Measurements from ENCODE around the gene TRPV3. TPM values are rescaled to one million over a fixed set of nuclear protein-coding genes. Genes with fewer than 3 reads are reported as not detected.

Gene TRPV3
- total RNA-seq, 1 experiment from 2014 or later: 4.4 TPM

GRCh38 chr17:3475251-3475685 lies 82.3 kb downstream of the TRPV3 start:
- peak overlapping the region; percentile 43 for H3K27ac Mint-ChIP-seq (ENCODE audit: low read depth, unreplicated experiment)
- intact Hi-C loops (cut with micrococcal nuclease): loop anchor here (2.0 kb wide), 1 partner anchor 162 kb away; the partner anchor contains the start of genes CTNS and SHPK
- BruUV-seq (replicated peaks): no TSS peak

DNA sequence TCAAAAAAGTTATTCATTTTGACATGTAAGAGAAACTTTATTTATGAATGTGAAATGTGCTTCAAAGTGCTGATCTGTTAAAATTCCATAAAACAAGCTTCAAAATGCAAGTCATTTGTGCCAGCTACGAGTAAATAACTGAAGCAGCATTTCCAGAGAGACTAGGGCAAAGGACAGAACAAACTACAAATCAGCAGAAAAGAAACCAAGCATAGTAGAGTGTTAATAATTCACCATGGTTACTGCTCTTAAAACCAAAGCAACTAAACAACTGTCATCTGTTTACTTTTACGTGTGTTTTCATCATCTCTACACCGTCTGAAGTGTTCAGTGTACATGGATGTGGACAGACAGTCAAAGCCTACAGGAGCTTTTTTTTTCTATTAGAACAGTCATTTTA lies 83.4 kb downstream of the TRPV3 start:
- ChIA-PET CTCF (no interaction called here), POLR2A (no interaction called here)
- no TSS peak for BruUV-seq (replicated peaks)
- H3K9me3 Mint-ChIP-seq (ENCODE audit: unreplicated experiment): no peaks in the 10 kb centered on the region
- no peak for TF ChIP-seq CTCF (IDR thresholded peaks at IDR 0.05; ENCODE audit: unreplicated experiment)
- no peaks in the 10 kb centered on the region for H3K36me3 Mint-ChIP-seq (ENCODE audit: insufficient read depth, unreplicated experiment)
- no peak for DNase-seq (ENCODE audit: unreplicated experiment)
- H3K4me1 Mint-ChIP-seq (ENCODE audit: insufficient read depth, unreplicated experiment): peaks cover 14% of the 10 kb centered on the region
- intact Hi-C loops (cut with micrococcal nuclease): loop anchor here (2.0 kb wide), 1 partner anchor 163 kb away; the partner anchor contains the start of genes CTNS and SHPK
- peaks cover 3% of the 10 kb centered on the region for H3K27me3 Mint-ChIP-seq (ENCODE audit: insufficient read depth, unreplicated experiment)
- no peak overlapping the region for H3K4me3 Mint-ChIP-seq (ENCODE audit: unreplicated experiment)
- H3K27ac Mint-ChIP-seq (ENCODE audit: low read depth, unreplicated experiment): no peak overlapping the region

More at GRCh38 chr17:3475251-3475685, 82.3 kb downstream of the TRPV3 start:
- ChIA-PET CTCF (interaction anchor here (2.1 kb wide), 1 partner anchor 172 kb away, joined by 15 read pairs; no protein-coding TSS in a partner anchor), POLR2A (interaction anchor here (1.0 to 1.8 kb wide), 3 partner anchors 12 to 192 kb away, joined by 3 to 8 read pairs (median 4); no protein-coding TSS in a partner anchor)
- no peaks in the 10 kb centered on the region for H3K9me3 Mint-ChIP-seq (ENCODE audit: unreplicated experiment)
- peaks cover 11% of the 10 kb centered on the region for H3K27me3 Mint-ChIP-seq (ENCODE audit: insufficient read depth, unreplicated experiment)
- no peak for TF ChIP-seq CTCF (IDR thresholded peaks at IDR 0.05; ENCODE audit: unreplicated experiment)
- H3K4me3 Mint-ChIP-seq (ENCODE audit: unreplicated experiment): peak overlapping the region; percentile 71
- H3K36me3 Mint-ChIP-seq (ENCODE audit: insufficient read depth, unreplicated experiment): no peaks in the 10 kb centered on the region
- DNase-seq (ENCODE audit: unreplicated experiment): no peak
- peaks cover 14% of the 10 kb centered on the region for H3K4me1 Mint-ChIP-seq (ENCODE audit: insufficient read depth, unreplicated experiment)

DNA sequence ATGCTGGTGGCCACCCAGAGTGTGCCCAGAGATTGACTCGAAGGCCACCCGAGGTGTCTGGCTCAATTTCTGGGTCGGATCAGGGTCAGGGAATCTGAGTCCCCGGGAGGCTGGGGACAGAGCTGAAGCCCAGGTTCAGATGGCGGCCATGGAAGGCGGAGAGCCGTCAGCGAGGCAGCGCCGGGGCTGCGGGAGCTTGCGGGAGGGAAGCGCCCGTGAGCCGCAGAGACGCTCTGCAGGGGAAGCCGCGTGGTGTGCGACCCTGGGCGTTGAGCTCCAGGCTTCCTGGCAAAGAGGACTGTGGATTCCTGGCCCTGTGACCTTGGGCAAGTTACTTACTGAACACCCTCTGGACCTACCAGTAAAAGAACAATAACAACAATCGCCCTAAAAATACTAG lies 85.5 kb downstream of the TRPV3 start:
- Mint-ChIP-seq H3K27me3 (ENCODE audit: insufficient read depth, unreplicated experiment) (no peaks in the 10 kb centered on the region), H3K9me3 (ENCODE audit: unreplicated experiment) (no peaks in the 10 kb centered on the region), H3K4me3 (ENCODE audit: unreplicated experiment) (no peak overlapping the region), H3K36me3 (ENCODE audit: insufficient read depth, unreplicated experiment) (no peaks in the 10 kb centered on the region), H3K4me1 (ENCODE audit: insufficient read depth, unreplicated experiment) (peaks cover 14% of the 10 kb centered on the region), H3K27ac (ENCODE audit: low read depth, unreplicated experiment) (no peak overlapping the region)
- CTCF ChIA-PET: interaction anchor here (0.6 to 0.7 kb wide), 2 partner anchors 164 to 180 kb away, joined by 3 read pairs; partner anchors contain the start of genes CTNS and SHPK
- DNase-seq (ENCODE audit: unreplicated experiment): no peak
- POLR2A ChIA-PET: no interaction called here
- no peak for TF ChIP-seq CTCF (IDR thresholded peaks at IDR 0.05; ENCODE audit: unreplicated experiment)
- no TSS peak for BruUV-seq (replicated peaks)
- intact Hi-C loops (cut with micrococcal nuclease): no loop called here

DNA sequence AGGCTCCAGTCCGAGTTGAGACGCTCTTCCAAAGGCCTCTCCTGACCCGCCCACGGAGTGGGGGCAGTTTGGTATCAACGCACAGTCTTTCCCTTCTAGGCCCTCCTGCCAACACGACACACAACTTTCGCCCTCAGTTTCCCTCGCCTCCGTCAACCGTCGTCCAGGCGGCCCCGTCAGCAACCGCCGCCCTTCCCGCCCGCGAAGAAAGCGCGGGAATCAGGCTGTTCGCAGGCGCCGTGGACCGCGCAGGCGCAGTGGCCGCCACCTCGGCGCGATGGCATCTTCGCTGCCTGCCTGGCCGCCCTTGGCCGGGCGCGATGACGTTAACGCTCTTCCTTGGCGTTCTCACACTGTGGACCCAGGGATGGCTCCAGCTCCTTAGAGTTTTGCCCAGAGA lies 86.0 kb downstream of the TRPV3 start, which contains the start of gene SPATA22:
Gene SPATA22, minus strand, starts transcription at position 221 of the 400 bp plus-strand sequence. CDS start 2,494 bp downstream, outside the sequence.
- H3K36me3 Mint-ChIP-seq (ENCODE audit: insufficient read depth, unreplicated experiment): no peaks in the 10 kb centered on the region
- intact Hi-C loops (cut with micrococcal nuclease): no loop called here

More for the DNA sequence above, 86.0 kb downstream of the TRPV3 start, which contains the start of gene SPATA22:
- POLR2A ChIA-PET: no interaction called here
- no peak for TF ChIP-seq CTCF (IDR thresholded peaks at IDR 0.05; ENCODE audit: unreplicated experiment)
- DNase-seq (ENCODE audit: unreplicated experiment): no peak
- Mint-ChIP-seq H3K27me3 (ENCODE audit: insufficient read depth, unreplicated experiment) (no peaks in the 10 kb centered on the region), H3K9me3 (ENCODE audit: unreplicated experiment) (no peaks in the 10 kb centered on the region), H3K4me3 (ENCODE audit: unreplicated experiment) (no peak within 1 kb of the TSS), H3K27ac (ENCODE audit: low read depth, unreplicated experiment) (no peak within 1 kb of the TSS), H3K4me1 (ENCODE audit: insufficient read depth, unreplicated experiment) (peaks cover 14% of the 10 kb centered on the region)
- no TSS peak for BruUV-seq (replicated peaks)
- CTCF ChIA-PET: no interaction called here
